ENCODE data around the gene SLC35A1.

DNA sequence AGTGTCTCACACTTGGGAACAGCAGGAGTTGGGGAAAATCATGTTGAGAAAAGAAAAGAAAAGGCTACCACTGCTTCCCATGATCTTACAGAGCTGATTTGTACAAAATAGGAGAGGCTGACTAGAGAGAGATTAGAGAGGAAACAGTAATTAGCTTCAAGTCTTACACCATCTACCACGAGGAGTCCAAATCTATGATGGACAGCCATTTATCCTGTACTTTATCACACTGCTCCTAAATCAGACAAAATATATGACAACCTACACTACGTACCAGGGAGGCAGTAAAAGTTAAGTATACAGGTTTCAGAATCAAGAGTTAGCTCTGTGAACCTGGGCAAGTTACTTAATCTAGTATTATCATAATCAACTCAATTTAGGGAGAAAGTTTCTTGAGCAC is 79.0 kb downstream of the SLC35A1 start:
- TF ChIP-seq POLR2AphosphoS5 (IDR thresholded peaks at IDR 0.05) (no peak), CTCF (IDR thresholded peaks at IDR 0.05) (no peak), POLR2A (IDR thresholded peaks at IDR 0.05) (no peak), EP300 (IDR thresholded peaks at IDR 0.05) (no peak)
